ENCODE results near the gene LCT. TPM values are rescaled to one million over a fixed set of nuclear protein-coding genes. Genes with fewer than 3 reads are reported as not detected.

The LCT gene
- total RNA-seq, 1 experiment from 2014 or later: 0.82 TPM

GRCh38 chr2:135849087-135849486, 12.1 kb upstream of the LCT start:
- TF ChIP-seq CTCF (IDR thresholded peaks at IDR 0.05; ENCODE audit: insufficient read depth in 1 of 2, low read depth in 1 of 2, low read length in 1 of 2, severe bottlenecking in 1 of 2, unreplicated experiment in 1 of 2): no peak
- POLR2A ChIA-PET: no interaction called here
- Histone ChIP-seq H3K4me1 (peaks cover 57% of the 10 kb centered on the region), H3K27me3 (replicated peaks; ENCODE audit: control insufficient read depth, insufficient read depth, low read length) (no peaks in the 10 kb centered on the region), H3K36me3 (ENCODE audit: control insufficient read depth, insufficient read depth, low read length) (peaks cover 3% of the 10 kb centered on the region), H3K4me3 (ENCODE audit: low read depth, low read length) (no peak overlapping the region), H3K9me3 (no peaks in the 10 kb centered on the region)
- Mint-ChIP-seq H3K4me3 (ENCODE audit: unreplicated experiment) (no peak overlapping the region), H3K36me3 (ENCODE audit: insufficient read depth, unreplicated experiment) (peaks cover 85% of the 10 kb centered on the region), H3K9me3 (ENCODE audit: unreplicated experiment) (no peaks in the 10 kb centered on the region), H3K27me3 (ENCODE audit: insufficient read depth, unreplicated experiment) (no peaks in the 10 kb centered on the region), H3K27ac (ENCODE audit: unreplicated experiment) (no peak overlapping the region), H3K4me1 (ENCODE audit: low read depth, unreplicated experiment) (peaks cover 33% of the 10 kb centered on the region)
- intact Hi-C loops (cut with micrococcal nuclease; ENCODE audit: unreplicated experiment): no loop called here
- no TSS peak for BruUV-seq (replicated peaks)
- DNase-seq: no peak
- CTCF ChIA-PET: no interaction called here

DNA sequence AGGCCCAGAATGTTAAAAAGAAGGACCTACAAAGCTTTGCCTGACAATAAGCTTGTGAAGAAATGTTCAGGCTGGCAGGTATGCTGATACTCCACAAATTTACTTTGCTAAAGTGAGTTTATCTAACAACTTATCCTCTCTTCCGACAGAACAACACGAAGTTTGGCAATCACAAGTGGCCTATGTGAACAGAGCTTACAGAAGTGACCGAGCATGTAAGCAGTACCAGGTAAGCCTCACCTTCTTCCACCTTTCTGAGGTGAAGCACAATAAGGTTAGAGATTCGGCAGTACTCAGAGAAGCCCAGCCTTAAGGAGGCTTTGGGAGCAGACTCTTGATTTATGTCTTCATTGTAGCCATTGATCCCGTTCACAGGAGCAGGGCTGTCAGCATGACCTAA, 9.0 kb upstream of the LCT start:
- Mint-ChIP-seq H3K27ac (ENCODE audit: unreplicated experiment) (no peak overlapping the region), H3K9me3 (ENCODE audit: unreplicated experiment) (no peaks in the 10 kb centered on the region), H3K4me1 (ENCODE audit: low read depth, unreplicated experiment) (peaks cover 30% of the 10 kb centered on the region), H3K27me3 (ENCODE audit: insufficient read depth, unreplicated experiment) (no peaks in the 10 kb centered on the region), H3K4me3 (ENCODE audit: unreplicated experiment) (no peak overlapping the region), H3K36me3 (ENCODE audit: insufficient read depth, unreplicated experiment) (peaks cover 94% of the 10 kb centered on the region)
- no TSS peak for BruUV-seq (replicated peaks)
- H3K27me3 ChIP-seq (replicated peaks; ENCODE audit: control insufficient read depth, insufficient read depth, low read length): no peaks in the 10 kb centered on the region
- H3K4me1 ChIP-seq: peaks cover 37% of the 10 kb centered on the region
- POLR2A ChIA-PET: no interaction called here
- no peak for TF ChIP-seq CTCF (IDR thresholded peaks at IDR 0.05; ENCODE audit: insufficient read depth in 1 of 2, low read depth in 1 of 2, low read length in 1 of 2, severe bottlenecking in 1 of 2, unreplicated experiment in 1 of 2)
- no peak for DNase-seq
- CTCF ChIA-PET: no interaction called here
- H3K36me3 ChIP-seq (ENCODE audit: control insufficient read depth, insufficient read depth, low read length): peaks cover 5% of the 10 kb centered on the region
- no peak overlapping the region for H3K4me3 ChIP-seq (ENCODE audit: low read depth, low read length)
- intact Hi-C loops (cut with micrococcal nuclease; ENCODE audit: unreplicated experiment): no loop called here
- no peaks in the 10 kb centered on the region for H3K9me3 ChIP-seq

- DNase-seq: no peak
- H3K36me3 ChIP-seq (ENCODE audit: control insufficient read depth, insufficient read depth, low read length): peaks cover 5% of the 10 kb centered on the region
- H3K9me3 Mint-ChIP-seq (ENCODE audit: unreplicated experiment): no peaks in the 10 kb centered on the region
- peaks cover 94% of the 10 kb centered on the region for H3K36me3 Mint-ChIP-seq (ENCODE audit: insufficient read depth, unreplicated experiment)
- H3K4me1 Mint-ChIP-seq (ENCODE audit: low read depth, unreplicated experiment): peaks cover 23% of the 10 kb centered on the region
- no peaks in the 10 kb centered on the region for H3K27me3 ChIP-seq (replicated peaks; ENCODE audit: control insufficient read depth, insufficient read depth, low read length)
- intact Hi-C loops (cut with micrococcal nuclease; ENCODE audit: unreplicated experiment): no loop called here
- no peak overlapping the region for H3K4me3 ChIP-seq (ENCODE audit: low read depth, low read length)
- TF ChIP-seq CTCF (IDR thresholded peaks at IDR 0.05; ENCODE audit: insufficient read depth in 1 of 2, low read depth in 1 of 2, low read length in 1 of 2, severe bottlenecking in 1 of 2, unreplicated experiment in 1 of 2): no peak
- H3K4me1 ChIP-seq: peaks cover 31% of the 10 kb centered on the region
- H3K27me3 Mint-ChIP-seq (ENCODE audit: insufficient read depth, unreplicated experiment): no peaks in the 10 kb centered on the region
- no peak overlapping the region for H3K4me3 Mint-ChIP-seq (ENCODE audit: unreplicated experiment)
- H3K9me3 ChIP-seq: no peaks in the 10 kb centered on the region
- no peak overlapping the region for H3K27ac Mint-ChIP-seq (ENCODE audit: unreplicated experiment)
- POLR2A ChIA-PET: no interaction called here
- BruUV-seq (replicated peaks): no TSS peak
- CTCF ChIA-PET: no interaction called here
Observed at GRCh38 chr2:135845257-135845656, 8.3 kb upstream of the LCT start.
